HG03135 (cell line): ENCODE results near the gene USP17L26.
"Not testable (repeated sequence)": the region's sequence is repeated elsewhere in the genome, so short reads cannot be mapped to it uniquely, and the experiment has no call there.

Experiments
- ATAC-seq: cut with Tn5 transposase; IDR thresholded peaks from one replicate; pipeline ENCODE4 v1.9.1; 2021; ENCODE audit warnings: mild to moderate bottlenecking, moderate library complexity; ENCODE audit not compliant: unreplicated experiment

Gene USP17L26

GRCh38 chr4:9334358-9334757, at the start of gene USP17L26:
USP17L26 (plus strand) TSS chr4:9334658; CDS start chr4:9334658, 0 bp downstream.
- not testable (repeated sequence) for ATAC-seq

GRCh38 chr4:9324191-9324590, 10.3 kb upstream of the USP17L26 start:
- ATAC-seq: not testable (repeated sequence)

GRCh38 chr4:9324865-9325264, 9.6 kb upstream of the USP17L26 start, which contains the start of gene USP17L24:
USP17L24 (plus strand) TSS chr4:9325165; CDS start chr4:9325165, 0 bp downstream.
- ATAC-seq: not testable (repeated sequence)

- not testable (repeated sequence) for ATAC-seq
Observed at GRCh38 chr4:9329611-9330010, 4.8 kb upstream of the USP17L26 start, which contains the start of gene USP17L25. USP17L25 (plus strand) TSS chr4:9329911; CDS start chr4:9329911, 0 bp downstream.

GRCh38 chr4:9339103-9339502, 4.6 kb downstream of the USP17L26 start, which contains the start of gene USP17L5:
USP17L5 (plus strand) TSS chr4:9339403; CDS start chr4:9339403, 0 bp downstream.
- not testable (repeated sequence) for ATAC-seq

- not testable (repeated sequence) for ATAC-seq
Observed at GRCh38 chr4:9343848-9344247, 9.4 kb downstream of the USP17L26 start, which contains the start of gene USP17L27. USP17L27 (plus strand) TSS chr4:9344148; CDS start chr4:9344148, 0 bp downstream.

- not testable (repeated sequence) for ATAC-seq
Observed at GRCh38 chr4:9348593-9348992, 14.1 kb downstream of the USP17L26 start, which contains the start of gene USP17L28. USP17L28 (plus strand) TSS chr4:9348893; CDS start chr4:9348893, 0 bp downstream.

- ATAC-seq: not testable (repeated sequence)
Observed at GRCh38 chr4:9350866-9351265, 16.4 kb downstream of the USP17L26 start.

- not testable (repeated sequence) for ATAC-seq
Observed at GRCh38 chr4:9353338-9353737, 18.9 kb downstream of the USP17L26 start, which contains the start of gene USP17L29. USP17L29 (plus strand) TSS chr4:9353638; CDS start chr4:9353638, 0 bp downstream.

GRCh38 chr4:9362829-9363228, 28.4 kb downstream of the USP17L26 start, which contains the start of gene USP17L30:
USP17L30 (plus strand) TSS chr4:9363129; CDS start chr4:9363129, 0 bp downstream.
- ATAC-seq: not testable (repeated sequence)

- not testable (repeated sequence) for ATAC-seq
Observed at GRCh38 chr4:9379881-9380280, 45.4 kb downstream of the USP17L26 start.

GRCh38 chr4:9381012-9381534, 46.6 kb downstream of the USP17L26 start:
- ATAC-seq: not testable (repeated sequence)

- ATAC-seq: no peak
Observed at GRCh38 chr4:9384126-9384525, 49.7 kb downstream of the USP17L26 start.
